Trophoblast cell (in vitro differentiated cells and primary cell): ENCODE results near the gene AKAP13.

ENCODE experiments used
- DNase-seq, 2 donors: peaks; one replicate each; pipeline ENCODE4 v3.0.0-alpha.2; 2016
- H2AFZ ChIP-seq: 2 replicates; pipeline ENCODE4 v1.6.1; 2013; ENCODE audit warnings: low read length, moderate library complexity, mild to moderate bottlenecking; ENCODE audit not compliant: insufficient read depth, poor library complexity
- H2AK5ac ChIP-seq: 2 replicates; pipeline ENCODE4 v1.6.1; 2013; ENCODE audit warnings: mild to moderate bottlenecking, low read length
- H2BK120ac ChIP-seq: 2 replicates; pipeline ENCODE4 v1.6.1; 2013; ENCODE audit warnings: low read length, mild to moderate bottlenecking, moderate library complexity; ENCODE audit not compliant: insufficient read depth, poor library complexity
- H2BK12ac ChIP-seq: 2 replicates; pipeline ENCODE4 v1.6.1; 2013; ENCODE audit warnings: mild to moderate bottlenecking, low read length, moderate library complexity
- H2BK5ac ChIP-seq: 2 replicates; pipeline ENCODE4 v1.6.1; 2013; ENCODE audit warnings: low read length, low read depth, moderate library complexity, mild to moderate bottlenecking; ENCODE audit not compliant: poor library complexity
- H3K14ac ChIP-seq: 2 replicates; pipeline ENCODE4 v1.6.1; 2013; ENCODE audit warnings: mild to moderate bottlenecking, low read length
- H3K18ac ChIP-seq: 2 replicates; pipeline ENCODE4 v1.6.1; 2013; ENCODE audit warnings: mild to moderate bottlenecking, low read length
- H3K23ac ChIP-seq: 2 replicates; pipeline ENCODE4 v1.6.1; 2013; ENCODE audit warnings: low read length
- H3K27ac ChIP-seq: 2 replicates; pipeline ENCODE4 v1.5.1; 2013; ENCODE audit warnings: low read depth, mild to moderate bottlenecking, inconsistent platforms, low read length, moderate library complexity
- H3K27me3 ChIP-seq: 2 replicates; pipeline ENCODE4 v1.6.1; 2013; ENCODE audit warnings: inconsistent platforms, mild to moderate bottlenecking, low read length, moderate library complexity; ENCODE audit not compliant: insufficient read depth
- H3K36me3 ChIP-seq, 2 experiments: 1 replicate in 1 of 2; 2 replicates in 1 of 2; pipeline ENCODE4 v1.6.1; 2013; ENCODE audit warnings: low read length in 2 of 2, mild to moderate bottlenecking in 2 of 2, moderate library complexity in 1 of 2; ENCODE audit not compliant: insufficient read depth in 2 of 2, control insufficient read depth in 1 of 2
- H3K4ac ChIP-seq: 2 replicates; pipeline ENCODE4 v1.6.1; 2013; ENCODE audit warnings: low read depth, mild to moderate bottlenecking, low read length, moderate library complexity
- H3K4me1 ChIP-seq, 2 experiments: 1 replicate in 1 of 2; 2 replicates in 1 of 2; pipeline ENCODE4 v1.6.1; 2013; ENCODE audit warnings: low read length in 2 of 2, mild to moderate bottlenecking in 2 of 2, moderate library complexity in 1 of 2; ENCODE audit not compliant: insufficient read depth in 2 of 2, control insufficient read depth in 1 of 2
- H3K4me2 ChIP-seq: 2 replicates; pipeline ENCODE4 v1.6.1; 2013; ENCODE audit warnings: inconsistent platforms, mild to moderate bottlenecking, low read length, moderate library complexity
- H3K4me3 ChIP-seq: 2 replicates; pipeline ENCODE4 v1.5.1; 2013; ENCODE audit warnings: mild to moderate bottlenecking, low read depth, low read length, inconsistent platforms
- H3K79me1 ChIP-seq: one replicate; pipeline ENCODE4 v1.6.1; 2013; ENCODE audit warnings: low read length
- H3K79me2 ChIP-seq: 2 replicates; pipeline ENCODE4 v1.6.1; 2013; ENCODE audit warnings: low read length, mild to moderate bottlenecking; ENCODE audit not compliant: control insufficient read depth, insufficient read depth, poor library complexity
- H3K9ac ChIP-seq: 2 replicates; pipeline ENCODE4 v1.6.1; 2013; ENCODE audit warnings: mild to moderate bottlenecking, low read length
- H3K9me3 ChIP-seq: 2 replicates; pipeline ENCODE4 v1.6.1; 2013; ENCODE audit warnings: low read depth, mild to moderate bottlenecking, control low read depth, inconsistent platforms, low read length; ENCODE audit not compliant: insufficient read depth
- H4K12ac ChIP-seq: 2 replicates; pipeline ENCODE4 v1.6.1; 2013; ENCODE audit warnings: low read depth, mild to moderate bottlenecking, low read length, moderate library complexity
- H4K8ac ChIP-seq: 2 replicates; pipeline ENCODE4 v1.6.1; 2013; ENCODE audit warnings: low read depth, mild to moderate bottlenecking, low read length, moderate library complexity
- H4K91ac ChIP-seq: one replicate; pipeline ENCODE4 v1.6.1; 2013; ENCODE audit warnings: low read depth, mild to moderate bottlenecking, low read length, moderate library complexity
- WGBS: extraction: QIAGEN DNeasy Blood & Tissue Kit; methylation state at CpG from one replicate; pipeline ENCODE4 v1.1.7; 2013; ENCODE audit warnings: missing lambda C conversion rate; ENCODE audit not compliant: insufficient read length, insufficient coverage; ENCODE audit errors: extremely low coverage; 5-methylcytosine and 5-hydroxymethylcytosine counted together

AKAP13 gene

GRCh38 chr15:85463976-85464375, 83.6 kb downstream of the AKAP13 start:
- no peaks in the 10 kb centered on the region for H3K36me3 ChIP-seq
- H3K14ac ChIP-seq: no peak overlapping the region
- H3K4me1 ChIP-seq: peaks cover 2% of the 10 kb centered on the region in 2 experiments
- no peak overlapping the region for H3K23ac ChIP-seq
- no peak for DNase-seq
- H4K12ac ChIP-seq: no peak overlapping the region
- H3K79me1 ChIP-seq: no peaks in the 10 kb centered on the region
- no peak overlapping the region for H3K4ac ChIP-seq
- no peak overlapping the region for H4K91ac ChIP-seq
- no peak overlapping the region for H2AK5ac ChIP-seq
- no peak overlapping the region for H3K9ac ChIP-seq
- H3K27me3 ChIP-seq: no peaks in the 10 kb centered on the region
- H3K4me3 ChIP-seq: no peak overlapping the region
- no peak overlapping the region for H4K8ac ChIP-seq
- no peak overlapping the region for H2BK12ac ChIP-seq
- H3K79me2 ChIP-seq: no peaks in the 10 kb centered on the region
- no peak overlapping the region for H3K18ac ChIP-seq
- no peaks in the 10 kb centered on the region for H3K9me3 ChIP-seq
- H3K27ac ChIP-seq: no peak overlapping the region
- H2AFZ ChIP-seq: no peak overlapping the region
- H3K4me2 ChIP-seq: no peak overlapping the region
- no peak overlapping the region for H2BK5ac ChIP-seq
- no peak overlapping the region for H2BK120ac ChIP-seq
- WGBS: no CpG with 5 or more reads among the region's 6 CpGs

DNA sequence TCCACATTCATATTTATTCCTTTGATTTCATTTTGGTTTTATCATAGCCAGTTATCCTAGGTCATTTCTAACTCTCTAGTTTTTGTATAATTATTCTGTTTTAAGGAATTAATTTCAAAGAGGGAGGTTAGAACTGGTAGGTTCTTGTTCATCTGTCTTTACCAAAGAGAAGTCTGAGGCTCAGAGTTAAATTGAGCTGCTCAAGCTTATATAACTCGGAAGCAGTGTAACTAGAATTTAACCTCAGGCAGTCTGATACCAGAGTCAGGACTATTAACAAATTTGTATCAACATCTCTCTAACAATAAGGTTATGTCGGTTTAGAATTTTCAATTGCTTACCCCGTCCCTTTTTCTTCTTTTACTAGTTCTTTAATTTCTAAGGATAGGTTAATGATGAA, 84.1 kb downstream of the AKAP13 start:
- Histone ChIP-seq H3K18ac (no peak overlapping the region), H3K4me2 (no peak overlapping the region), H3K4me3 (no peak overlapping the region), H3K4me1 (peaks cover 2% of the 10 kb centered on the region in 2 experiments), H2AFZ (no peak overlapping the region), H3K27ac (no peak overlapping the region), H2BK5ac (no peak overlapping the region), H2BK120ac (no peak overlapping the region), H4K91ac (no peak overlapping the region), H4K12ac (no peak overlapping the region), H3K27me3 (no peaks in the 10 kb centered on the region), H3K79me1 (no peaks in the 10 kb centered on the region), H3K23ac (no peak overlapping the region), H2AK5ac (no peak overlapping the region), H4K8ac (no peak overlapping the region), H3K14ac (no peak overlapping the region), H3K36me3 (no peaks in the 10 kb centered on the region), H3K4ac (no peak overlapping the region), H2BK12ac (no peak overlapping the region), H3K9me3 (no peaks in the 10 kb centered on the region), H3K79me2 (no peaks in the 10 kb centered on the region), H3K9ac (no peak overlapping the region)
- no CpG with 5 or more reads among the region's 3 CpGs for whole genome bisulfite sequencing
- no peak for DNase-seq

GRCh38 chr15:85470563-85471271, 90.3 kb downstream of the AKAP13 start:
- Histone ChIP-seq H3K4me3 (no peak overlapping the region), H4K12ac (no peak overlapping the region), H3K27me3 (no peaks in the 10 kb centered on the region), H2BK5ac (no peak overlapping the region), H3K14ac (no peak overlapping the region), H2BK12ac (no peak overlapping the region), H3K23ac (no peak overlapping the region), H2BK120ac (no peak overlapping the region), H2AK5ac (no peak overlapping the region), H4K8ac (no peak overlapping the region), H4K91ac (no peak overlapping the region), H3K27ac (no peak overlapping the region), H3K9me3 (no peaks in the 10 kb centered on the region), H3K36me3 (no peaks in the 10 kb centered on the region), H3K4me1 (peaks cover 4 to 11% of the 10 kb centered on the region in 2 experiments), H3K79me2 (no peaks in the 10 kb centered on the region), H3K18ac (no peak overlapping the region), H3K4ac (no peak overlapping the region), H3K9ac (no peak overlapping the region), H3K79me1 (no peaks in the 10 kb centered on the region), H3K4me2 (no peak overlapping the region), H2AFZ (no peak overlapping the region)
- no CpG with 5 or more reads among the region's 8 CpGs for WGBS
- no peak for DNase-seq

DNA sequence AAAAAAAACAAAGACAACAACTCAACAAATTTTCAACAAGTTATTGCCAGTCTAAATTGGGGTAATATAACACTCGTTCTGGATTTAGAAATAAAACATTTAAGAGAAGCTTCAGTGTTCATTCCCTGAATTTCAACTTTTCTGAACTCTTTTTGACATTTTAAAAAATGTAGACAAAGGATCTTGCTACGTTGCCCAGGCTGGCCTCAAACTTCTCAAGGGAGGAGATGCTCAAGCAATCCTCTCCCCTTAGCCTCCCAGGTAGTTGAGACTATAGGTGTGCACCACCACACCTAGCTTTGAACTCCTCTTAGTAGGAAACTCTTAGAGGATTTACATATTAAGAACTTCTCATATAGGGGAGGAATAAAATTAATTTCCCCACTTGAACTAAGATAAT, 91.9 kb downstream of the AKAP13 start:
- WGBS: no CpG with 5 or more reads among the region's 2 CpGs
- H3K27ac ChIP-seq: no peak overlapping the region
- H4K8ac ChIP-seq: no peak overlapping the region
- no peak overlapping the region for H3K9ac ChIP-seq
- H3K36me3 ChIP-seq: no peaks in the 10 kb centered on the region
- H3K4me3 ChIP-seq: no peak overlapping the region
- H2BK12ac ChIP-seq: no peak overlapping the region
- no peaks in the 10 kb centered on the region for H3K27me3 ChIP-seq
- H3K4ac ChIP-seq: no peak overlapping the region
- no peak overlapping the region for H3K14ac ChIP-seq
- no peak overlapping the region for H2AFZ ChIP-seq
- no peak overlapping the region for H2BK120ac ChIP-seq
- no peak overlapping the region for H2BK5ac ChIP-seq
- H3K4me1 ChIP-seq: peaks cover 7 to 14% of the 10 kb centered on the region in 2 experiments
- H3K9me3 ChIP-seq: no peaks in the 10 kb centered on the region
- no peak overlapping the region for H3K4me2 ChIP-seq
- H4K12ac ChIP-seq: no peak overlapping the region
- DNase-seq: no peak
- no peak overlapping the region for H3K18ac ChIP-seq
- no peak overlapping the region for H4K91ac ChIP-seq
- H3K79me1 ChIP-seq: peaks cover 4% of the 10 kb centered on the region
- no peak overlapping the region for H2AK5ac ChIP-seq
- H3K23ac ChIP-seq: no peak overlapping the region
- H3K79me2 ChIP-seq: peaks cover 3% of the 10 kb centered on the region
